OCI-LY1 (cell line): ENCODE data around the gene WLS.

ENCODE experiments used
- H2AFZ ChIP-seq: fragments of 200-600 bp; sonication (generic), shearing (Covaris generic); 2 replicates; pipeline ENCODE4 v1.6.0; 2014; ENCODE audit warnings: antibody characterized with exemption, mild to moderate bottlenecking, low read length
- H3F3A ChIP-seq: fragments of 200-600 bp; sonication (generic), shearing (Covaris generic); 2 replicates; pipeline ENCODE4 v1.6.0; 2014; ENCODE audit warnings: mild to moderate bottlenecking, antibody characterized with exemption, low read length, moderate library complexity; ENCODE audit not compliant: insufficient read depth
- H3K27ac ChIP-seq: fragments of 200-600 bp; sonication (generic); 2 replicates; pipeline ENCODE4 v1.5.1; 2014; ENCODE audit warnings: low read length, mixed run types, mild to moderate bottlenecking, low read depth; ENCODE audit not compliant: poor library complexity, severe bottlenecking
- H3K27me3 ChIP-seq: fragments of 200-600 bp; sonication (generic); 2 replicates; pipeline ENCODE4 v1.6.0; 2014; ENCODE audit warnings: antibody characterized with exemption, mild to moderate bottlenecking, low read length, moderate library complexity; ENCODE audit not compliant: insufficient read depth
- H3K36me3 ChIP-seq: fragments of 200-600 bp; sonication (generic); 2 replicates; pipeline ENCODE4 v1.6.1; 2014; ENCODE audit warnings: mild to moderate bottlenecking, antibody characterized with exemption, low read length, moderate library complexity, mixed read lengths; ENCODE audit not compliant: insufficient read depth
- H3K4me1 ChIP-seq: fragments of 200-600 bp; sonication (generic); 2 replicates; pipeline ENCODE4 v1.5.1; 2014; ENCODE audit warnings: mild to moderate bottlenecking, low read length, moderate library complexity; ENCODE audit not compliant: insufficient read depth, severe bottlenecking
- H3K4me2 ChIP-seq: fragments of 200-600 bp; sonication (generic), shearing (Covaris generic); 2 replicates; pipeline ENCODE4 v1.6.1; 2014; ENCODE audit warnings: low read length
- H3K4me3 ChIP-seq: fragments of 200-600 bp; sonication (generic); 2 replicates; pipeline ENCODE4 v1.5.1; 2014; ENCODE audit warnings: low read length, low read depth, mild to moderate bottlenecking, mixed read lengths; ENCODE audit not compliant: poor library complexity, severe bottlenecking
- H3K79me2 ChIP-seq: fragments of 200-600 bp; shearing (Covaris generic); 2 replicates; pipeline ENCODE4 v1.6.1; 2016; ENCODE audit warnings: mixed run types, low read length, mixed read lengths; ENCODE audit not compliant: insufficient read depth
- H3K9ac ChIP-seq: fragments of 200-600 bp; sonication (generic), shearing (Covaris generic); 2 replicates; pipeline ENCODE4 v1.6.1; 2014; ENCODE audit warnings: mild to moderate bottlenecking, low read length, mixed read lengths
- H3K9me2 ChIP-seq: fragments of 200-600 bp; sonication (generic), shearing (Covaris generic); 2 replicates; pipeline ENCODE4 v1.6.1; 2014; ENCODE audit warnings: low read depth, mild to moderate bottlenecking, low read length, mixed read lengths
- H3K9me3 ChIP-seq: fragments of 200-600 bp; shearing (Covaris generic); 2 replicates; pipeline ENCODE4 v1.6.1; 2014; ENCODE audit warnings: low read length, mixed read lengths
- H4K20me1 ChIP-seq: fragments of 200-600 bp; sonication (generic), shearing (Covaris generic); 2 replicates; pipeline ENCODE4 v1.6.0; 2016; ENCODE audit warnings: mild to moderate bottlenecking, low read length; ENCODE audit not compliant: insufficient read depth
- CTCF ChIP-seq: fragments of 200-600 bp; sonication (generic), shearing (Covaris generic); IDR thresholded peaks from 2 replicates; pipeline ENCODE4 v1.5.1; 2017; ENCODE audit warnings: mild to moderate bottlenecking, antibody characterized with exemption, low read length, moderate library complexity, mixed read lengths
- EZH2 ChIP-seq: fragments of 200-600 bp; sonication (generic), shearing (Covaris generic); IDR thresholded peaks from 2 replicates; pipeline ENCODE4 v1.8.0; 2017; ENCODE audit warnings: borderline replicate concordance, mixed run types, mild to moderate bottlenecking, antibody characterized with exemption, low read length, moderate library complexity, mixed read lengths

WLS gene

GRCh38 chr1:68148631-68149030 lies 83.7 kb downstream of the WLS start:
- H3K4me1 ChIP-seq = no peaks in the 10 kb centered on the region
- H3K9me2 ChIP-seq = no peaks in the 10 kb centered on the region
- H3K4me2 ChIP-seq = no peak overlapping the region
- no peaks in the 10 kb centered on the region for H3K27me3 ChIP-seq
- H3K36me3 ChIP-seq = no peaks in the 10 kb centered on the region
- H3K79me2 ChIP-seq = no peaks in the 10 kb centered on the region
- H3K4me3 ChIP-seq = no peak overlapping the region
- no peaks in the 10 kb centered on the region for H3K9me3 ChIP-seq
- no peak for TF ChIP-seq EZH2
- no peak for TF ChIP-seq CTCF
- H3K27ac ChIP-seq = no peak overlapping the region
- H4K20me1 ChIP-seq = no peaks in the 10 kb centered on the region
- no peak overlapping the region for H2AFZ ChIP-seq
- no peaks in the 10 kb centered on the region for H3F3A ChIP-seq
- no peak overlapping the region for H3K9ac ChIP-seq

GRCh38 chr1:68147534-68148171 lies 84.7 kb downstream of the WLS start:
- no peaks in the 10 kb centered on the region for H3K9me2 ChIP-seq
- no peak overlapping the region for H3K9ac ChIP-seq
- no peak for TF ChIP-seq EZH2
- no peak for TF ChIP-seq CTCF
- no peaks in the 10 kb centered on the region for H3K36me3 ChIP-seq
- no peaks in the 10 kb centered on the region for H3K4me1 ChIP-seq
- no peaks in the 10 kb centered on the region for H3K79me2 ChIP-seq
- H3K4me2 ChIP-seq = no peak overlapping the region
- no peak overlapping the region for H2AFZ ChIP-seq
- no peak overlapping the region for H3K27ac ChIP-seq
- H4K20me1 ChIP-seq = no peaks in the 10 kb centered on the region
- no peaks in the 10 kb centered on the region for H3F3A ChIP-seq
- H3K27me3 ChIP-seq = no peaks in the 10 kb centered on the region
- no peak overlapping the region for H3K4me3 ChIP-seq
- no peaks in the 10 kb centered on the region for H3K9me3 ChIP-seq

GRCh38 chr1:68145418-68146126 lies 86.8 kb downstream of the WLS start:
- Histone ChIP-seq H3K9me3 (no peaks in the 10 kb centered on the region), H3K36me3 (no peaks in the 10 kb centered on the region), H4K20me1 (no peaks in the 10 kb centered on the region), H3K4me3 (no peak overlapping the region), H3K27ac (no peak overlapping the region), H3K9me2 (no peaks in the 10 kb centered on the region), H3K4me2 (no peak overlapping the region), H3F3A (no peaks in the 10 kb centered on the region), H3K9ac (no peak overlapping the region), H3K4me1 (no peaks in the 10 kb centered on the region), H3K27me3 (no peaks in the 10 kb centered on the region), H3K79me2 (no peaks in the 10 kb centered on the region), H2AFZ (no peak overlapping the region)
- TF ChIP-seq EZH2 = no peak
- TF ChIP-seq CTCF = no peak
